ENCODE measurements around the gene STH.

- no peak for TF ChIP-seq CTCF (IDR thresholded peaks at IDR 0.05)
- no peak for TF ChIP-seq POLR2A (IDR thresholded peaks at IDR 0.05)
Observed at GRCh38 chr17:46013127-46013501, 14.1 kb downstream of the STH start.

All from prostate gland (tissue), 2 donors.